Subcutaneous abdominal adipose tissue (tissue), 5 donors: ENCODE data around the gene RAB4A.

Experiments used
- H3K27ac ChIP-seq: one replicate; pipeline ENCODE4 v1.7.0; 2013; ENCODE audit warnings: low read depth, mild to moderate bottlenecking, inconsistent platforms, low read length, moderate library complexity
- H3K27me3 ChIP-seq, 5 donors: one replicate each; pipeline ENCODE4 v1.7.0; 2013; ENCODE audit warnings: low read length in 5 of 5, inconsistent platforms in 1 of 5; ENCODE audit not compliant: control insufficient read depth in 5 of 5, insufficient read depth in 4 of 5
- H3K36me3 ChIP-seq, 5 donors: one replicate each; pipeline ENCODE4 v1.7.0; 2013; ENCODE audit warnings: low read length in 5 of 5; ENCODE audit not compliant: control insufficient read depth in 5 of 5, insufficient read depth in 5 of 5
- H3K4me1 ChIP-seq, 5 donors: one replicate each; pipeline ENCODE4 v1.7.0; 2013; ENCODE audit warnings: low read length in 5 of 5, mild to moderate bottlenecking in 3 of 5, moderate library complexity in 1 of 5; ENCODE audit not compliant: control insufficient read depth in 5 of 5, insufficient read depth in 5 of 5
- H3K4me3 ChIP-seq, 5 donors: one replicate each; pipeline ENCODE4 v1.7.0; 2013; ENCODE audit warnings: low read length in 5 of 5, low read depth in 1 of 5
- H3K9ac ChIP-seq, 5 donors: one replicate each; pipeline ENCODE4 v1.7.0; 2013; ENCODE audit warnings: low read length in 5 of 5, mild to moderate bottlenecking in 4 of 5, moderate library complexity in 3 of 5
- H3K9me3 ChIP-seq, 5 donors: one replicate each; pipeline ENCODE4 v1.7.0; 2013; ENCODE audit warnings: low read length in 5 of 5; ENCODE audit not compliant: control insufficient read depth in 5 of 5
- donor health status: healthy.
- donor health status: healthy.
- donor health status: healthy.
- donor health status: healthy.
- donor health status: healthy.

RAB4A gene

DNA sequence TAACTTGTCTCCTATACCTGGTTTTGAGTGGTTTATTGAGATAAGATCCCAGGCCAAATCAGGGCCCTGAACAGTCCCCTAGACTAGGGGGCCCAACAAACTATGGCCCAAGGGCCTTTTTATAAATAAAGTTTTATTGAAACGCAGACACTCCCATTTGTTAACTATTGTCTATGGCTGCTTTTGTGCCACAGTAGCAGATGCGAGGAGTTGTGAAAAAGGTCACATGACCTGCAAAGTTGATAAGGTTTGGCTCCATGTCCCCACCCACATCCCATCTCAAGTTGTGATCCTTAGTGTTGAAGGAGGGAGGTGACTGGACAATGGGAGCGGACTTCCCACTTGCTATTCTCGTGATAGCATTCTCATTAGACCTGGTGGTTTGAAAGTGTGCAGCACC is 29.5 kb upstream of the RAB4A start:
- Histone ChIP-seq H3K36me3 (no peaks in the 10 kb centered on the region), H3K27me3 (no peaks in the 10 kb centered on the region), H3K4me3 (no peak overlapping the region), H3K27ac (no peak overlapping the region), H3K9ac (no peak overlapping the region), H3K9me3 (peaks cover 0 to 14% (median 7%) of the 10 kb centered on the region in 5 donors), H3K4me1 (peaks cover 0 to 9% (median 4%) of the 10 kb centered on the region in 5 donors)

DNA sequence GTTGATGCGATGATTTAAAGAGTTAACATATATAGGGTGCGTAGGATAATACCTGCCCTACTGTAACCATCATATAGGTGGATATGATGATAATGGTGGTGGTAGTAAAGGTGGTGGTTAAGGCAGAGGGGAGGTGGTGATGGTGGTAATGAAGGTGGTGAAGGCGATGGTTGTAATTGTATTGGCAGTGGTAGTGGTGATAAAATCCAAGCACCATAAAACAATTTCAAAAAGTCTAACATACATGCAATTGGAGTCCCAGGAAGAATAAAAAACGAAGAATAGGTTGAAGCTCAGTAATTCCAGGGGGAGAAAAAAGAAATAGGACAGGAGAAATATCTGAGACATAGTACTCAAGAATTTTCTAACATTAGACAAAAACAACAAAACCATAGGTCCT is 27.3 kb upstream of the RAB4A start:
- Histone ChIP-seq H3K4me3 (no peak overlapping the region), H3K27ac (no peak overlapping the region), H3K27me3 (no peaks in the 10 kb centered on the region), H3K9ac (no peak overlapping the region), H3K36me3 (no peaks in the 10 kb centered on the region), H3K4me1 (peaks cover 0 to 6% (median 3%) of the 10 kb centered on the region in 5 donors), H3K9me3 (peaks cover 0 to 14% (median 7%) of the 10 kb centered on the region in 5 donors)

DNA sequence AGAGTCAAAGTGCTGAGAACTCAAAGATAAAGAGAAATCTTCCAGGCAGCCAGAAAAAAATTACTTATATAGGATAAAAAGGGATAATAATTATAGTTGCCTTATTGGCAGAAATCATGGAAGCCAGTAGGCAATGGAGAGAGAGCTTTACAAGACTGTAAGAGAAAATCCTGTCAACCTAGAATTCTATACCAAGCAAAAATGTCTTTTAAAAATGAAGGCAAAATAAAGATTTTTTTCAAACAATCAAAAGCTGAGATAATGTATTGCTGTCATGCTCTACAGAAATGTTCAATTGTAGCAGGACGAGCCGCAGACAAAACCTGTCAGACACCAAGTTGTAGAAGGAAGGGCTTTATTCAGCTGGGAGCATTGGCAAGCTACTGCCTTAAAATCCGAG is 26.8 kb upstream of the RAB4A start:
- H3K4me1 ChIP-seq = peaks cover 0 to 4% (median 0%) of the 10 kb centered on the region in 5 donors
- no peak overlapping the region for H3K9ac ChIP-seq
- H3K4me3 ChIP-seq = no peak overlapping the region
- no peaks in the 10 kb centered on the region for H3K36me3 ChIP-seq
- peaks cover 0 to 14% (median 7%) of the 10 kb centered on the region in 5 donors for H3K9me3 ChIP-seq
- H3K27ac ChIP-seq = no peak overlapping the region
- no peaks in the 10 kb centered on the region for H3K27me3 ChIP-seq

DNA sequence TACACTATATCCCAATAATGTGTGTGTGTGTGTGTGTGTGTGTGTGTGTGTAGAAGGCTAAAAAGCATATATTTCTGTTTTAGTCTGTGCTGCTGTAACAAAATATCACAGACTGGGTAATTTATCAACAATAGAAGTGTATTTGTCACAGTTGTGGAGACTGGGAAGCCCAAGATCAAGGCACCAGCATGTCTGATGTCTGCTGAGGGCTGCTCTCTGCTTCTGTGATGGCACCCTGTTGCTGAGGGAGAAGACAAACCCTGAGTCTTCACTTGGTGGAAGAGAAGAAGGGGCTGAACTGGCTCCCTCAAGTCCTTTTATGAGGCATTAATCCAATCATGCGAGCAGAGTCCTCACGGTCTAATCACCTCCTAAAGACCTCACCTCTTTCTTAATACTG is 23.0 kb upstream of the RAB4A start:
- no peak overlapping the region for H3K4me3 ChIP-seq
- peaks cover 0 to 14% (median 7%) of the 10 kb centered on the region in 5 donors for H3K9me3 ChIP-seq
- peaks cover 0 to 4% (median 0%) of the 10 kb centered on the region in 5 donors for H3K4me1 ChIP-seq
- H3K36me3 ChIP-seq = no peaks in the 10 kb centered on the region
- H3K9ac ChIP-seq = no peak overlapping the region
- H3K27ac ChIP-seq = no peak overlapping the region
- H3K27me3 ChIP-seq = no peaks in the 10 kb centered on the region

DNA sequence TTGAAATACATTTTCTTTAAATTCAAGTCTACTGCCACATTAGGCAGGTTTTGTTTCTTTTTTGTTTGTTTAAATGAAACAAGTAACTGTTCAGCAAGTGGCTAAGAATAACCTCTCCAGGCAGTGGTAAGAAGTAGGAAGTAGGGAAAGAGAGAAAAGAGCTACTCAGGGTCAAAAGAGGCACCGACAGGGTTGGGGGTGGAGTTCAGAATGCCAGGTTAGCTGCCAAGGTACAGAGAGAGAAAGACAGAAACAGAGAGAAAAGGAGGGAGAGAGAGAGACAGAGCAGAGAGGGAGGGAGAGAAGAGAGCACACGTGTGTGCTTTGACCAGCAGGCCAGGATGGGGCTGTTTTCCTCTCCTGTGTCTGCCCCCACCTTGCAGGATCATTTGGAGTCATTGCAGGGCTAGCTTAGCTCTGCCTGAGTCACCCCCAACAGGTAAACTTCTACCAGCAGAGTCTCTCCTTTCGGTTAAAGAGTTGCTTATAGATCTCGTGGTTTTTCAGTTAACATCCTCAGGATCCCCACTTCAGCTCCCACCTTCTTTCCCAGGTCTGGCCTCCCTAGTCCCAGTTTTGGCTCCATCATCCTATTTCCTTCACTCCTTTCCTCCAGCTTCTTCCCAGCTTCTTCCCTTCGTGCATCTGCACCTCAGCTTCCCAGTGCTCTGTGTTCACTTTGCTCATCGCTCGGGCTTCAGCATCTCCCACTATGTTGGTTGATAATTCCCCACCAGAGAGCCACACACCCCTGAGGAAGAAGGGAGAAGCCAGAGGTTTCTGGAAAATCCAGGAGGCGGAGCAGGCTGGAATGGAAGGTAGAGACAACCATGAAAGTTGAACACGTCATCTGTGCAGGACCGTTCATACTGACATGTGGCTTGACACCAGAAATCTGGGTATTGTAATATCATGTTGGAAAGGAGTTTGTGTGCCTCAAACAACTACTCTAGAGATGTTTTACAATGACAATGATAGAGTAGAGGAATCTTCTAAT is 21.8 kb upstream of the RAB4A start:
- no peak overlapping the region for H3K9ac ChIP-seq
- peaks cover 0 to 4% (median 0%) of the 10 kb centered on the region in 5 donors for H3K9me3 ChIP-seq
- H3K36me3 ChIP-seq = no peaks in the 10 kb centered on the region
- H3K27me3 ChIP-seq = no peaks in the 10 kb centered on the region
- H3K4me1 ChIP-seq = peaks cover 0 to 4% (median 0%) of the 10 kb centered on the region in 5 donors
- no peak overlapping the region for H3K4me3 ChIP-seq
- no peak overlapping the region for H3K27ac ChIP-seq

DNA sequence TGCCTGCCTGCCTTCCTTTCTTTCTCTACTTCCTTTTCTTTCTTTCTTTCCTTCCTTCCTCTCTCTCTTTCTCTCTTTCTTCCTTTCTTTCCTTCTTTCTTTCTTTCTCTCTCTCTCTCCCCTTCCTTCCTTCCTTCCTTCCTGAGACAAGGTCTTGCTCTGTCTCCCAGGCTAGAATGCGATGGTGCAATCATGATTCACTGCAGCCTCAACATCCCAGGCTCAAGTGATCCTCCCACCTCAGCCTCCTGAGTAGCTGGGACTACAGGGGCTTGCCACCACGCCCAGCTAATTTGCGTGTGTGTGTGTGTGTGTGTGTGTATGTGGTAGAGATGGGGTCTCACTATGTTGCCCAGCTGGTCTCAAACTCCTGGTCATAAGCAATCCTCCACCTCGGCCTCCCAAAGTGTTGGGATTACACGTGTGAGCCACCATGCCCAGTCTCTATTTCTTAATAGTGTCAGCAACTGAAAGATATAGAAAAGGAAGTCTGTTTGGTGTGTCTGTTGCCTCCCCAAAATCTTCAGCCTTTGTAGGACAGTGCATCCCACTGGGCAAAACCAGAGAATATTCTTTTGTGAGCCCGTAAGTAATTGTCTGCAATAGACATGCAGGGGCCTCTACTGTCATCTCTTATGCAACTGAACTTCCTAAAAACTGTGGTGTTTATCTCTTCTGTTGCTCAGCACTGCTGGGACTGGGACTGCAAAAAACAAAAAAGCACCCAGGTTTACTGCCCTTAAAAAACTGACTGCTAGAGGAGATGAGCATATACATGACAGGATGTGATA is 20.9 kb upstream of the RAB4A start:
- H3K9me3 ChIP-seq = no peaks in the 10 kb centered on the region
- no peaks in the 10 kb centered on the region for H3K27me3 ChIP-seq
- H3K36me3 ChIP-seq = no peaks in the 10 kb centered on the region
- no peak overlapping the region for H3K9ac ChIP-seq
- no peak overlapping the region for H3K4me3 ChIP-seq
- H3K27ac ChIP-seq = no peak overlapping the region
- H3K4me1 ChIP-seq = peaks cover 0 to 4% (median 0%) of the 10 kb centered on the region in 5 donors

DNA sequence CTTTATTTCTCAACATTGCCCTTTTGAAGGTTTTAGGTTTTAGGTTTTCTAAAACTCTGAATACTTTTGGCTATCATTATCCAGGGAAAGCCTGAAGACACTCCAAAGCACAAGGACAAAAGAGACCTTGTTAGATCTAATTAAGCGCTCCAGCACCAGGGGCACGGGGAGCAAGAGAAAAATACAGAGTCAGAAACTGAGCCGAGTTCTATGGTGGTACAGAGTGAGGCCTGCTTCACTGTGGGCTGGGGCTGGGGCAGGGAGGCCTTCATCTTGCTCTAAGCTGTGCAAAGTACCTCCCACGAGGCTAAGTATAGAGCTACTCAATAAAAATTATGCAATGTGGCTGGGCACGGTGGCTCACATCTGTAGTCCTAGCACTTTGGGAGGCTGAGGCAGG is 19.7 kb upstream of the RAB4A start:
- H3K4me3 ChIP-seq = no peak overlapping the region
- H3K4me1 ChIP-seq = peaks cover 0 to 4% (median 0%) of the 10 kb centered on the region in 5 donors
- no peaks in the 10 kb centered on the region for H3K27me3 ChIP-seq
- H3K27ac ChIP-seq = no peak overlapping the region
- no peaks in the 10 kb centered on the region for H3K36me3 ChIP-seq
- H3K9me3 ChIP-seq = no peaks in the 10 kb centered on the region
- no peak overlapping the region for H3K9ac ChIP-seq

DNA sequence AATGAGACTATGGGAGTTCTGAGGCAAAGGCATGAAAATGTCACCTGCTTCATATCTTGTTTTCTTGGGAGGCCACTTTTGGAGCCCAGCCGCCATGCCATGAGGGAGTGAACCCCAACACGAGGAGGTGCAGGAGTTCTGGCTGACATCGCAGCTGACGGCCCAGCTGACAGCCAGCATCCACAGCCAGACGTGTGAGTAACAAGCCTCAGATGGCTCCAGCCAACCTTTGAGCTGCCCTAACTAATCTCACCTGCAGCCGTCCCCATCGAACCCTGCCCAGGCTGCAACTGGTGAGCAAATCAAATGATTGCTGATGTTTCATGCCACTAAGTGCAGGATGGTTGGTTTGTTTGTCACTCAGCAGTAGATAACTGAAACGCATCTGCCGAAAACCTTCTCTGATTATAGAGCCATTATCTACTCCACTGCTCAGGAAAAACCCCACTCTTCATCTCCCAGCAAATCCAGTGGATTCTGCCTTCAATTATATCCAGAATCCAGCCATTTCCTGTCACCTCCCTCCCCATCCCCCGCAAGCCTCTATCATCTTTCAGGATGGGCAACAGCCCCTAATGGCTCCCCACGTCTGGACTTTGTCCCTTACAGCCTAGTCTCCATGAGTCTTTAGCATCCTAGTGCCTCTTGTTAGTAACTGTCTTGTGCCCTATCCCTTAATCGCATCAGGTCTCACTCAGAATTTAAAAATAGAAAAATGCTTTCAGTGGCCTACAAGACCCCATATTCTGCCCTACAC is 18.5 kb upstream of the RAB4A start:
- H3K27me3 ChIP-seq = no peaks in the 10 kb centered on the region
- no peaks in the 10 kb centered on the region for H3K9me3 ChIP-seq
- H3K4me1 ChIP-seq = peaks cover 0 to 4% (median 0%) of the 10 kb centered on the region in 5 donors
- no peak overlapping the region for H3K27ac ChIP-seq
- H3K9ac ChIP-seq = no peak overlapping the region
- no peaks in the 10 kb centered on the region for H3K36me3 ChIP-seq
- no peak overlapping the region for H3K4me3 ChIP-seq

DNA sequence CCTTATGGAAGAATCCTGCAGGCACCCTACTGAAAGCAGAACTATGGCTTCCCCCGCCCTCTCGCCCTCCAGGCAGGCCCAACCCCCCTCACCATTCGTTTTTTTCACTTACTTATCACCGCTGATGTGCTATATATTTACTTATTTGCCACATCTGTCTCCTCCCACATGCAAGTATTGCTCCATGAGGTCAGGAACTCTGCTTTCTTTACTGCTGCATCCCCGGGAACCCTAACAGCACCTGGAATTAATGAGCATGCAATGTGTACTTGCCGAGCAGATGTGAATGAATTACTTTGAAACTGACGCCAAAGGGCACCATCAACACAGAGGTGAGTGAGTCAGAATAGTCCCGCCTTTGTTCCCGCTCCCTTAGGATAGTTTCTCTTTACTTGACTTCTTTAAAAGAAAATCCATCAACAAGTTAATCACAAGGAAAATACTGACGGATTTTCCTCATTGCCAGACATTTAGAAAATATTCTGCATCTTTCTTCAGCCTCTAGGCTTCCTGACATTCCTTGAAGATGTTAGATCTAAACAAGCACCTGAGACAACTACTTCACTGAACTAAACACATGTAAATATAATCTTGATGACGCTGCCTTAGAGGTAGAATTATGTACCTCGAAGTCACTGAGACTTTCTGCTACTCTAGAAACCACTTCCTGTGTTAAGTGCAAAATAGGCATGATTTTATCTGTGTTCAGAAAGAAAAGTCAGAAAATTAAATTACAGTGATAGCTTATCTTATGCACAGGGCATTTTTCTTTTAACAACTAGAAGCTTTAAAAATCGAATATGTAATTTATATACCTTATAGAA is 17.5 kb upstream of the RAB4A start:
- Histone ChIP-seq H3K4me1 (peaks cover 0 to 8% (median 4%) of the 10 kb centered on the region in 5 donors), H3K9ac (no peak overlapping the region), H3K4me3 (no peak overlapping the region), H3K9me3 (no peaks in the 10 kb centered on the region), H3K36me3 (no peaks in the 10 kb centered on the region), H3K27me3 (no peaks in the 10 kb centered on the region), H3K27ac (no peak overlapping the region)
